IMR-90 (cell line): ENCODE results near the gene MSI2.

ENCODE experiments used
- FOS ChIP-seq: fragments of 150-350 bp; IDR thresholded peaks from 2 replicates; pipeline ENCODE4 v1.6.1; 2016; ENCODE audit warnings: low read depth, low read length
- RFX5 ChIP-seq: IDR thresholded peaks from 2 replicates; pipeline ENCODE4 v1.8.0; 2012; ENCODE audit warnings: low read depth, mild to moderate bottlenecking, low read length, moderate library complexity
- SMC3 ChIP-seq: fragments of 150-350 bp; IDR thresholded peaks from 2 replicates; pipeline ENCODE4 v1.6.1; 2016; ENCODE audit warnings: low read depth, mild to moderate bottlenecking, antibody characterized with exemption, low read length, moderate library complexity
- TF ChIP-seq, protein P1 (sequence below): conservative IDR thresholded peaks from 2 replicates; pipeline ENCODE4 v1.5.1; 2012; ENCODE audit warnings: mild to moderate bottlenecking, low read depth, low read length, improper control_type of control experiment

DNA sequence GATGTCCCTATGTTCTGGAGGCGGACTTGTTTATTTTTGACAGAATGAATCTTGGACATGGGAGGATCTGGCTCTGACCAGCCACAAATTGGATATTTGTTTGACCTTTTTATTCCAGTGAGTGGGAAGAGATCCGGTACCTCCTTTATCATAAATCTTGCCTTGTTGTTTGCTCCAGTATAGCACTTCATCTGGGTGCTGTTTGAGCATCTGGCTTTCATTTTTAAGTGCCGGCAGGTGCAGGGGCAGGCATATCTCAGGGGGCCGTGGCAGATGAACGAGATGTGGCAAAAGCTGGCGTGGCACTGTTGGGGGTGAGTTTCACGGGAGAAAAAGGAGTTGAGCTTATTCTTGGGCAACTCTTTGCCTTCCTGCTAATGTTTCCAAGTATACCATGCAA, 37.8 kb downstream of the MSI2 start:
- TF ChIP-seq, protein P1, sequence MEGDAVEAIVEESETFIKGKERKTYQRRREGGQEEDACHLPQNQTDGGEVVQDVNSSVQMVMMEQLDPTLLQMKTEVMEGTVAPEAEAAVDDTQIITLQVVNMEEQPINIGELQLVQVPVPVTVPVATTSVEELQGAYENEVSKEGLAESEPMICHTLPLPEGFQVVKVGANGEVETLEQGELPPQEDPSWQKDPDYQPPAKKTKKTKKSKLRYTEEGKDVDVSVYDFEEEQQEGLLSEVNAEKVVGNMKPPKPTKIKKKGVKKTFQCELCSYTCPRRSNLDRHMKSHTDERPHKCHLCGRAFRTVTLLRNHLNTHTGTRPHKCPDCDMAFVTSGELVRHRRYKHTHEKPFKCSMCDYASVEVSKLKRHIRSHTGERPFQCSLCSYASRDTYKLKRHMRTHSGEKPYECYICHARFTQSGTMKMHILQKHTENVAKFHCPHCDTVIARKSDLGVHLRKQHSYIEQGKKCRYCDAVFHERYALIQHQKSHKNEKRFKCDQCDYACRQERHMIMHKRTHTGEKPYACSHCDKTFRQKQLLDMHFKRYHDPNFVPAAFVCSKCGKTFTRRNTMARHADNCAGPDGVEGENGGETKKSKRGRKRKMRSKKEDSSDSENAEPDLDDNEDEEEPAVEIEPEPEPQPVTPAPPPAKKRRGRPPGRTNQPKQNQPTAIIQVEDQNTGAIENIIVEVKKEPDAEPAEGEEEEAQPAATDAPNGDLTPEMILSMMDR: no peak
- TF ChIP-seq SMC3 (no peak), RFX5 (no peak), FOS (no peak)
